ENCODE results near the gene NUAK1. TPM values are rescaled to one million over a fixed set of nuclear protein-coding genes. Genes with fewer than 3 reads are reported as not detected.
A peak's percentile ranks its signal among the peaks of the same experiment; 100 is the strongest.

Gene NUAK1
- total RNA-seq, 4 donors from 2014 or later = 7.1 to 19.8 (median 10.7) TPM

DNA sequence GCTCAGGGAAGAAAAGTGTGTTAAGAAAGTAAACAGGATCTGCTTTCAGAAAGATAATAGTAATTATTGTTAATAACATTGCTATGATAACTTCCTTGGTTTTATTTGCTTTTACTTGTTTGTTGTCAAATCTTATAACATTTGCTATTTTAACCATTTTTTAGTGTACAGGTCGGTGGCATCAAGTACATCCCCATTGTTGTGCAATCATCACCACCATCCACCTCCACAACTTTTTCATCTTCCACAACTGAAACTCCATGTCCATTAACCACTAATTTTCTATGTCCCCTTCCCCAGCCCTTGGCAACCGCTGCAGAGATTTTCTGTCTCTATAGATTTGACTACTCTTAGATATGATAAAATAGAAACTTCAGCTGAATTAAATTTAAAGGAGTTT, 22.7 kb upstream of the NUAK1 start:
- Histone ChIP-seq H3K36me3 (no peaks in the 10 kb centered on the region), H3K27me3 (peaks cover 0 to 16% (median 0%) of the 10 kb centered on the region in 4 donors), H3K27ac (replicated peaks in 1 of 4) (no peak overlapping the region), H3K4me3 (no peak overlapping the region), H3K4me1 (no peaks in the 10 kb centered on the region), H3K9me3 (no peaks in the 10 kb centered on the region)
- 95% methylated on average over 2 of the region's 2 CpGs for WGBS
- DNase-seq (ENCODE audit: extremely low spot score) = no peak
- TF ChIP-seq POLR2A (IDR thresholded peaks at IDR 0.05; ENCODE audit: low read depth) = no peak
- TF ChIP-seq, protein P1, sequence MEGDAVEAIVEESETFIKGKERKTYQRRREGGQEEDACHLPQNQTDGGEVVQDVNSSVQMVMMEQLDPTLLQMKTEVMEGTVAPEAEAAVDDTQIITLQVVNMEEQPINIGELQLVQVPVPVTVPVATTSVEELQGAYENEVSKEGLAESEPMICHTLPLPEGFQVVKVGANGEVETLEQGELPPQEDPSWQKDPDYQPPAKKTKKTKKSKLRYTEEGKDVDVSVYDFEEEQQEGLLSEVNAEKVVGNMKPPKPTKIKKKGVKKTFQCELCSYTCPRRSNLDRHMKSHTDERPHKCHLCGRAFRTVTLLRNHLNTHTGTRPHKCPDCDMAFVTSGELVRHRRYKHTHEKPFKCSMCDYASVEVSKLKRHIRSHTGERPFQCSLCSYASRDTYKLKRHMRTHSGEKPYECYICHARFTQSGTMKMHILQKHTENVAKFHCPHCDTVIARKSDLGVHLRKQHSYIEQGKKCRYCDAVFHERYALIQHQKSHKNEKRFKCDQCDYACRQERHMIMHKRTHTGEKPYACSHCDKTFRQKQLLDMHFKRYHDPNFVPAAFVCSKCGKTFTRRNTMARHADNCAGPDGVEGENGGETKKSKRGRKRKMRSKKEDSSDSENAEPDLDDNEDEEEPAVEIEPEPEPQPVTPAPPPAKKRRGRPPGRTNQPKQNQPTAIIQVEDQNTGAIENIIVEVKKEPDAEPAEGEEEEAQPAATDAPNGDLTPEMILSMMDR (IDR thresholded peaks at IDR 0.05) = no peak
- TF ChIP-seq POLR2AphosphoS5 (IDR thresholded peaks at IDR 0.05) = no peak
- no peak for TF ChIP-seq EP300 (IDR thresholded peaks at IDR 0.05)
- intact Hi-C loops (cut with DNase I) = no loop called here

DNA sequence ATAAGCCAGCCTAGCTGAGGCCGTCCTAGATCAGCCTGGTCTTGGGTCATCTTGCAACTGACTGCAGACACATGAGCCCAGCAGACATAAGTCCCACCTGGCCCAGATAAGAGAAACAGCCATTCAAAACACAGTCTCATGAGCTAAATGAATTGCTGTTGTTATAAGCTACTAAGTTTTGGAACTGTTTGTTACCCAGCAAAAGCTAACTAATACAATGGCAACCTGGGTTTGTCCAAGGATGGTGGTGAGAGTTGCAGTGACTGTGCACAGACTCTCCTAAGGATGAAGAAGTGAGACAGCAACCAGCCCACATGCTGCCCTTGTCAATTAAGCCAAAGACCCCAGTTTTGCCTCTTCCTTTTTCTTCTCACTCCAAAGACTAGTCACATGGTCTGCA, 22.2 kb upstream of the NUAK1 start:
- no peak for DNase-seq (ENCODE audit: extremely low spot score)
- no peak overlapping the region for H3K4me3 ChIP-seq

DNA sequence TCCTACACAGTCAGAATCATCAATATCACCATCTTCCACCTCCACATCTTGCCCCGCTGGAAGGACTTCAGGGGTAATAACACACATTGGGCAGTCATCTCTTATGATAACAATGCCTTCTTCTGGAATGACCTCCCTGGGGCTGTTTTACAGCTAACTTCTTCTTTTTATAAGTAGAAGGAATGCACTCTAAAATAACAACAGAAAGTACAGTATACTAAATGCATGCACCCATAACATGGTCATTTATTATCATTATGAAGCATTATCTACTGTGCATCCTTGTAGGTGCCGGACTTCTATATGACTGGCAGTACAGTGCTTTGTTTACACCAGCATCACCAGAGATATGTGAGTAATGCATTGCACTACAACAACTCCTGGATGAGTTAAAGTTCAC, 19.0 kb upstream of the NUAK1 start:
- H3K4me3 ChIP-seq = no peak overlapping the region
- no peaks in the 10 kb centered on the region for H3K36me3 ChIP-seq
- 100% methylated on average over 2 of the region's 2 CpGs for WGBS
- H3K4me1 ChIP-seq = no peaks in the 10 kb centered on the region
- no peak overlapping the region for H3K27ac ChIP-seq (replicated peaks in 1 of 4)
- TF ChIP-seq, protein P1 (IDR thresholded peaks at IDR 0.05) = no peak
- no peak for TF ChIP-seq POLR2A (IDR thresholded peaks at IDR 0.05; ENCODE audit: low read depth)
- TF ChIP-seq POLR2AphosphoS5 (IDR thresholded peaks at IDR 0.05) = no peak
- TF ChIP-seq EP300 (IDR thresholded peaks at IDR 0.05) = no peak
- intact Hi-C loops (cut with DNase I) = no loop called here
- peak; percentile 66 for DNase-seq (ENCODE audit: extremely low spot score)
- H3K9me3 ChIP-seq = no peaks in the 10 kb centered on the region
- H3K27me3 ChIP-seq = peaks cover 0 to 2% (median 0%) of the 10 kb centered on the region in 4 donors

More for the DNA sequence above, 22.2 kb upstream of the NUAK1 start:
- WGBS = 100% methylated on average over 1 of the region's 1 CpG
- Histone ChIP-seq H3K9me3 (no peaks in the 10 kb centered on the region), H3K27ac (replicated peaks in 1 of 4) (no peak overlapping the region), H3K36me3 (no peaks in the 10 kb centered on the region), H3K4me1 (no peaks in the 10 kb centered on the region), H3K27me3 (peaks cover 0 to 16% (median 0%) of the 10 kb centered on the region in 4 donors)
- intact Hi-C loops (cut with DNase I) = no loop called here
- TF ChIP-seq, protein P1 (IDR thresholded peaks at IDR 0.05) = no peak
- TF ChIP-seq POLR2AphosphoS5 (IDR thresholded peaks at IDR 0.05) (no peak), EP300 (IDR thresholded peaks at IDR 0.05) (no peak), POLR2A (IDR thresholded peaks at IDR 0.05; ENCODE audit: low read depth) (no peak)

DNA sequence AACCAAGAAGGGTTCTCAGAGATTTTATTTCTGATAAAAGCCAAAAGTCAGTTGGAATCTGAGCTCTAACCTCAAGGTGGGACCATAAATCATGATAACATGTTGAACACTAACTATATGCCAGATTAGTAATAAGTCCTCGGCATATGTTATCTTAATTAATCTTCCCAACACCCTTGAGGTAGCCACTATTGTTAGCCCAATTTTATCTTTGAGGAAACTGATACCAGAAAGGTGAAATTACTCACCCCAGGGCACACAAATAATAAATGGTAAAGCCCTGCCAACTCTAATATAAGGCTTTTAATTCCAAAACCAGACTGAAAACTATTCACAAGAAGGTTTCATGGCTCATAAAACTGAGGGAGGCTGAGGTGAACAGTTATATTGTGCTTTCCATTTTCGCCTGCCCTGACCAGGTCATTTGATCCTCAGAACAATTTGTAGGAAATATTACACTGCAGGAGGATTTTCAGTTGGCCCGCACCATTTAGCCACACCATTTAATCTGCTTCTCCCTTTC, 16.1 kb upstream of the NUAK1 start:
- Histone ChIP-seq H3K4me3 (no peak overlapping the region), H3K27me3 (no peaks in the 10 kb centered on the region), H3K36me3 (no peaks in the 10 kb centered on the region), H3K4me1 (no peaks in the 10 kb centered on the region), H3K9me3 (no peaks in the 10 kb centered on the region), H3K27ac (replicated peaks in 1 of 4) (no peak overlapping the region)
- WGBS = 84% methylated on average over 3 of the region's 3 CpGs
- intact Hi-C loops (cut with DNase I) = no loop called here
- TF ChIP-seq, protein P1 (IDR thresholded peaks at IDR 0.05) = no peak
- TF ChIP-seq POLR2A (IDR thresholded peaks at IDR 0.05; ENCODE audit: low read depth) (no peak), EP300 (IDR thresholded peaks at IDR 0.05) (no peak), POLR2AphosphoS5 (IDR thresholded peaks at IDR 0.05) (no peak)
- DNase-seq (ENCODE audit: extremely low spot score) = peak; percentile 29

DNA sequence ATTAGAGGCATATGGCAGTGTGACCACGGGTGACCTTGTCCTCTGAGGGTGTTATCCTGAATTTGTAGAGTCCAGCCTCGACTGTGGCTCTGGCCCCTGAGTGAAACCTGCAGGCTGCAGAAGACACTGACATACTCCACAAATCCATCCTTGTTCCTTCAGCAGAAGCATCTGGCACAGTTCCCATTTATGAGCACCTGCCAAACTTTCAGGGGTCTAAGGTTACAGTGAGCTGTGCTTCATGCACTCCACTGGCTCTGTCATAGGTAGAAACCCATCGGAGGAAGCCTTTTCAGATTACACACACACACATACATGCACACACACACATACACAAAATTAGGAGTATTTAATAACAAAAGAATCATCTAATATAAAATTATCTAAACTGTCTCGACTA, 13.6 kb upstream of the NUAK1 start:
- Histone ChIP-seq H3K36me3 (no peaks in the 10 kb centered on the region), H3K4me1 (peaks cover 7 to 15% (median 10%) of the 10 kb centered on the region in 4 donors), H3K4me3 (no peak overlapping the region), H3K27ac (replicated peaks in 1 of 4) (no peak overlapping the region), H3K27me3 (no peaks in the 10 kb centered on the region), H3K9me3 (no peaks in the 10 kb centered on the region)
- DNase-seq (ENCODE audit: extremely low spot score) = peak; percentile 68
- intact Hi-C loops (cut with DNase I) = no loop called here
- 77% methylated on average over 4 of the region's 4 CpGs for WGBS
- no peak for TF ChIP-seq EP300 (IDR thresholded peaks at IDR 0.05)
- TF ChIP-seq, protein P1 (IDR thresholded peaks at IDR 0.05) = no peak
- TF ChIP-seq POLR2A (IDR thresholded peaks at IDR 0.05; ENCODE audit: low read depth) = no peak
- no peak for TF ChIP-seq POLR2AphosphoS5 (IDR thresholded peaks at IDR 0.05)
